Vagina (tissue), 2 donors: ENCODE data around the gene UQCRQ. TPM values are rescaled to one million over a fixed set of nuclear protein-coding genes. Genes with fewer than 3 reads are reported as not detected.

Experiments
- DNase-seq, 2 donors: peaks; one replicate each; pipeline ENCODE4 v3.0.0-alpha.2; 2017; ENCODE audit errors: extremely low spot score in 2 of 2
- H3K27ac ChIP-seq: fragments of 200-600 bp; sonication (generic); one replicate; pipeline ENCODE4 v1.5.1; 2019
- H3K27me3 ChIP-seq: fragments of 200-600 bp; sonication (generic); one replicate; pipeline ENCODE4 v1.5.1; 2019
- H3K36me3 ChIP-seq, 2 donors: fragments of 200-600 bp; sonication (generic); one replicate each; pipeline ENCODE4 v1.5.1; 2017 to 2019
- H3K4me1 ChIP-seq: fragments of 200-600 bp; sonication (generic); one replicate; pipeline ENCODE4 v1.5.1; 2019
- H3K4me3 ChIP-seq, 2 donors: fragments of 200-600 bp; sonication (generic); 1 replicate in 1 of 2; 2 replicates in 1 of 2; pipeline ENCODE4 v1.5.1; 2016 to 2019
- H3K9me3 ChIP-seq: fragments of 200-600 bp; sonication (generic); one replicate; pipeline ENCODE4 v1.5.1; 2019
- POLR2A ChIP-seq, 2 donors: fragments of 450-650 bp; IDR thresholded peaks; one replicate each; pipeline ENCODE4 v1.6.1; 2017; ENCODE audit warnings: antibody characterized with exemption in 2 of 2, mild to moderate bottlenecking in 2 of 2, moderate library complexity in 2 of 2
- POLR2AphosphoS5 ChIP-seq, 2 donors: sonication (generic); formaldehyde crosslinking; IDR thresholded peaks; one replicate each; pipeline ENCODE4 v1.9.0; 2017; ENCODE audit warnings: antibody characterized with exemption in 2 of 2, mild to moderate bottlenecking in 2 of 2, low read depth in 1 of 2; ENCODE audit not compliant: insufficient read depth in 1 of 2
- intact Hi-C: fragments of 100-400 bp; cut with DNase I; formaldehyde crosslinking; loops from one replicate; pipeline ENCODE4 v1.15.1; 2023
- total RNA-seq: library from RNA; depleted of rRNA; stranded (reverse); fragments of >200 nt; gene quantifications from one replicate; pipeline ENCODE4 v1.2.3, GENCODE V29; 2016
- TF ChIP-seq, protein P1 (sequence below), 3 experiments: fragments of 450-650 bp in 2 of 3; fragments of 200-600 bp in 1 of 3; sonication (generic) in 1 of 3; IDR thresholded peaks; one replicate each; pipeline ENCODE4 v1.5.1; 2017 to 2019; ENCODE audit warnings: antibody characterized with exemption in 3 of 3, mild to moderate bottlenecking in 2 of 3, moderate library complexity in 2 of 3

The UQCRQ gene
- total RNA-seq, 1 donor from 2014 or later, result 189 TPM

- Histone ChIP-seq H3K9me3 (no peaks in the 10 kb centered on the region), H3K4me3 (no peak overlapping the region), H3K36me3 (peaks cover 0 to 27% of the 10 kb centered on the region in 2 donors), H3K4me1 (peaks cover 24% of the 10 kb centered on the region), H3K27me3 (no peaks in the 10 kb centered on the region), H3K27ac (no peak overlapping the region)
- intact Hi-C loops, result loop anchor here (5.0 kb wide), 1 partner anchor 41 kb away; no protein-coding TSS in a partner anchor
- no peak for DNase-seq
- TF ChIP-seq, protein P1, sequence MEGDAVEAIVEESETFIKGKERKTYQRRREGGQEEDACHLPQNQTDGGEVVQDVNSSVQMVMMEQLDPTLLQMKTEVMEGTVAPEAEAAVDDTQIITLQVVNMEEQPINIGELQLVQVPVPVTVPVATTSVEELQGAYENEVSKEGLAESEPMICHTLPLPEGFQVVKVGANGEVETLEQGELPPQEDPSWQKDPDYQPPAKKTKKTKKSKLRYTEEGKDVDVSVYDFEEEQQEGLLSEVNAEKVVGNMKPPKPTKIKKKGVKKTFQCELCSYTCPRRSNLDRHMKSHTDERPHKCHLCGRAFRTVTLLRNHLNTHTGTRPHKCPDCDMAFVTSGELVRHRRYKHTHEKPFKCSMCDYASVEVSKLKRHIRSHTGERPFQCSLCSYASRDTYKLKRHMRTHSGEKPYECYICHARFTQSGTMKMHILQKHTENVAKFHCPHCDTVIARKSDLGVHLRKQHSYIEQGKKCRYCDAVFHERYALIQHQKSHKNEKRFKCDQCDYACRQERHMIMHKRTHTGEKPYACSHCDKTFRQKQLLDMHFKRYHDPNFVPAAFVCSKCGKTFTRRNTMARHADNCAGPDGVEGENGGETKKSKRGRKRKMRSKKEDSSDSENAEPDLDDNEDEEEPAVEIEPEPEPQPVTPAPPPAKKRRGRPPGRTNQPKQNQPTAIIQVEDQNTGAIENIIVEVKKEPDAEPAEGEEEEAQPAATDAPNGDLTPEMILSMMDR (IDR thresholded peaks at IDR 0.05), result no peak
Observed at GRCh38 chr5:132868754-132869153, 2.3 kb downstream of the UQCRQ start.

- no peak overlapping the region for H3K4me3 ChIP-seq
- no peaks in the 10 kb centered on the region for H3K27me3 ChIP-seq
- DNase-seq, result no peak
- peaks cover 0 to 27% of the 10 kb centered on the region in 2 donors for H3K36me3 ChIP-seq
- intact Hi-C loops, result no loop called here
- no peaks in the 10 kb centered on the region for H3K9me3 ChIP-seq
- H3K4me1 ChIP-seq, result peaks cover 20% of the 10 kb centered on the region
- H3K27ac ChIP-seq, result no peak overlapping the region
- TF ChIP-seq POLR2A (IDR thresholded peaks at IDR 0.05), result no peak
- TF ChIP-seq POLR2AphosphoS5 (IDR thresholded peaks at IDR 0.05; ENCODE audit: insufficient read depth in 1 of 2, low read depth in 1 of 2), result no peak
- TF ChIP-seq, protein P1 (IDR thresholded peaks at IDR 0.05), result no peak
Observed at GRCh38 chr5:132870801-132871200, 4.4 kb downstream of the UQCRQ start.

DNA sequence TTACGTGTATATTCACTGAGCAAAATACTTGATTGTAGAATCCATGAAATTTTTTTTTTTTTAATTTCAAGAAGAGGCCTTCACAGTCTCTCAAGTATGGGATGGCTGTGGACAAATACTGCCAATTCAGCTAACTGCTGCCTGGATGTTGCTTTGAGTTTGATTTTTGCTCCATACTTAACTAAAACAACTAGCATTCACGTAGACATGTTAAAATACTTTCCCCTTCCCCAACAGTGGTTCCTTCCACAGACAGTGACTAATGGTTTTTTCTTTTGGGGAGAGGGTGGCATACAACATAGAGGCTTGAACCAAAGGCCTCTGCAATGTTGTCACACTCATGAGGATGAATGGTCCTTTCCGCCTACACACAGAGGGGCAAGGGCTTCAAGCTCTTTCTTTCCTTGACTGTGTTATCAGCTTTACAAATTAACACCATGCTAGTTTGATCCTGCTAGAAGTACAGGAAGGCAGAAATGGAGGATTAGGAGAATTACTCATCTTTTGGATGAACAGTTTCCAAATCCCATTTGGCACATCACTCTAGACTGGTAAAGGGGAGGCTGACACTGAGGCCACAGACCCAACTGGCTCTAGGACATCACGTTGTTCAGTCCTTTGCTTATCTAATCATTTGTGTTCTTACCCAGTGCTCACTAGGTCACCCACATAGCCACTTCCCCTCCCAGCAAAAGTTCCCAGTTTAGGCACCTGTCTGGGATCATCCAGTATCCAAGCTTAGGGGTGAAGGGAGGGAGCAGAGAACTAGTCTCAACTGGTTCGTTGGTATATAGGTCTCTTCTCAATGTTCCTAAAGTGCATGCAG is 5.2 kb downstream of the UQCRQ start:
- intact Hi-C loops, result no loop called here
- Histone ChIP-seq H3K27me3 (no peaks in the 10 kb centered on the region), H3K36me3 (peaks cover 0 to 27% of the 10 kb centered on the region in 2 donors), H3K9me3 (no peaks in the 10 kb centered on the region), H3K4me3 (no peak overlapping the region), H3K27ac (no peak overlapping the region), H3K4me1 (peaks cover 17% of the 10 kb centered on the region)
- no peak for TF ChIP-seq POLR2AphosphoS5 (IDR thresholded peaks at IDR 0.05; ENCODE audit: insufficient read depth in 1 of 2, low read depth in 1 of 2)
- no peak for DNase-seq

GRCh38 chr5:132872788-132873118 is 6.3 kb downstream of the UQCRQ start:
- TF ChIP-seq, protein P1 (IDR thresholded peaks at IDR 0.05), result no peak
- TF ChIP-seq POLR2A (IDR thresholded peaks at IDR 0.05) (no peak), POLR2AphosphoS5 (IDR thresholded peaks at IDR 0.05; ENCODE audit: insufficient read depth in 1 of 2, low read depth in 1 of 2) (no peak)
- H3K27ac ChIP-seq, result no peak overlapping the region
- H3K36me3 ChIP-seq, result peaks cover 0 to 35% of the 10 kb centered on the region in 2 donors
- intact Hi-C loops, result no loop called here
- no peaks in the 10 kb centered on the region for H3K9me3 ChIP-seq
- DNase-seq, result no peak
- H3K27me3 ChIP-seq, result no peaks in the 10 kb centered on the region
- no peak overlapping the region for H3K4me3 ChIP-seq
- peaks cover 7% of the 10 kb centered on the region for H3K4me1 ChIP-seq

DNA sequence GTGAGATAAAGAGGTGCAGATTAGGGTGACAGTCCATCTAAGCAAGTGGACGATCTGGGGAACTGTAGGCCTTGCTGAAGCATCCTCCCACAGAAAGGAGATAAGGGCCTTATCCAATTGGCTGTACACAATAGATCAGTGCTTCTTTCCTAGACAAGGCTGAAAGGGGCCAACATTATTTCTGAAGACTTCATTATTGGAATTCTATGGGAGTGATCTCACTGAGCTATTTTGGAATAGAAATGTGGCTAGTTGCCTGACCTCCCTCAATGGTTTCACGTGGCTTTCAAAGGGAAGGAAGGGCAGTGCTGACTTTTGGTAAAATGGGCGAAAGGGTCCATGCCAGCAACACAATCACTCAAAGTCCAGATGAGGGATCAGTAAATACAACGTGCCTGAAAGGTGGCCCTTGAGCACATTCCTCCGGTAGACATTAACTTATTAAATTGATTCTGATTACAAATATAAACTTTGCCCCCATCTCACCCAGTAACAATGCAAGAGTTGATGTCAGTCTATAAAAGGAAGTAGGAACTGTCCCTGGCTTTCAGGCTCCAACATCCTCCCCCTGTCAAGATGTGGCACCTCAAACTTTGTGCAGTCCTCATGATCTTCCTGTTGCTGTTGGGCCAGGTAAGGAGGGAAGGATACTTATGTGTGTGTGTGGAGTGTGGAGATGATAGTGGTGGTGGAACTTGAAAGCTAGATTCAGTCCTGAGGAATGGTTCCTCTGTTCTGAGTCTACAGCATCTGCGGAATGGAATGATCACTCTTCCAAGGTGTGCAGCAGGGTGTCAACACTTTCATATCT is 6.9 kb downstream of the UQCRQ start, which contains the start of gene LEAP2:
Gene LEAP2, plus strand, starts transcription at position 550 of the 811 bp plus-strand sequence. Its CDS starts 27 bp downstream, at position 577.
- intact Hi-C loops, result no loop called here
- DNase-seq, result no peak
- Histone ChIP-seq H3K4me1 (peaks cover 2% of the 10 kb centered on the region), H3K27me3 (no peaks in the 10 kb centered on the region), H3K9me3 (no peaks in the 10 kb centered on the region), H3K36me3 (peaks cover 0 to 35% of the 10 kb centered on the region in 2 donors), H3K4me3 (no peak within 1 kb of the TSS), H3K27ac (no peak within 1 kb of the TSS)
- TF ChIP-seq POLR2AphosphoS5 (IDR thresholded peaks at IDR 0.05; ENCODE audit: insufficient read depth in 1 of 2, low read depth in 1 of 2) (no peak), POLR2A (IDR thresholded peaks at IDR 0.05) (no peak)
- TF ChIP-seq, protein P1 (IDR thresholded peaks at IDR 0.05), result no peak
